C4-2B (cell line): ENCODE results near the gene NLGN1.

Source experiments
- H3K27ac ChIP-seq: fragments of 450-650 bp; 2 replicates; pipeline ENCODE4 v1.5.1; 2017
- ZFX ChIP-seq: fragments of 450-650 bp; IDR thresholded peaks from 2 replicates; pipeline ENCODE4 v1.6.1; 2017
- TF ChIP-seq, protein P1 (sequence below): fragments of 450-650 bp; conservative IDR thresholded peaks from 2 replicates; pipeline ENCODE4 v1.5.1; 2017; ENCODE audit warnings: mild to moderate bottlenecking

The NLGN1 gene

DNA sequence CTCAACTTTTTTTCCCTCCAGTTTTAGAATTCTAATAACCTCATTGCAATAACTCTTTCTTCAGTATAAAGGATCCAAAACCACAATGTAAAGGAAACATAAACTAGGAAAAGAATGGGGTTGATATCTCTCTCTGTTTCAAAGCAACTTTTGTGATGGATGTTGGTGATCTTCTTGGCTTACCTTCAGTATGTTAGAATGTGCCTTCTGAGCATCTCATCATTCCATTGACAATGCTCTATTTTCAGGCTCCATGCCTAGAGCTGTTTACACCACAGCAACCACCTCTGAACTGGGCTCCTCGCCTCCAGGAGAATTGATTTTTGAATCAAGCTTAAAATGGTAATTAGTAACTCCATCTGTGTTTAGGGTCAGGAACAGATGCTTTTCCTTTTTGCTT is 6.6 kb downstream of the NLGN1 start:
- TF ChIP-seq ZFX = no peak
- TF ChIP-seq, protein P1, sequence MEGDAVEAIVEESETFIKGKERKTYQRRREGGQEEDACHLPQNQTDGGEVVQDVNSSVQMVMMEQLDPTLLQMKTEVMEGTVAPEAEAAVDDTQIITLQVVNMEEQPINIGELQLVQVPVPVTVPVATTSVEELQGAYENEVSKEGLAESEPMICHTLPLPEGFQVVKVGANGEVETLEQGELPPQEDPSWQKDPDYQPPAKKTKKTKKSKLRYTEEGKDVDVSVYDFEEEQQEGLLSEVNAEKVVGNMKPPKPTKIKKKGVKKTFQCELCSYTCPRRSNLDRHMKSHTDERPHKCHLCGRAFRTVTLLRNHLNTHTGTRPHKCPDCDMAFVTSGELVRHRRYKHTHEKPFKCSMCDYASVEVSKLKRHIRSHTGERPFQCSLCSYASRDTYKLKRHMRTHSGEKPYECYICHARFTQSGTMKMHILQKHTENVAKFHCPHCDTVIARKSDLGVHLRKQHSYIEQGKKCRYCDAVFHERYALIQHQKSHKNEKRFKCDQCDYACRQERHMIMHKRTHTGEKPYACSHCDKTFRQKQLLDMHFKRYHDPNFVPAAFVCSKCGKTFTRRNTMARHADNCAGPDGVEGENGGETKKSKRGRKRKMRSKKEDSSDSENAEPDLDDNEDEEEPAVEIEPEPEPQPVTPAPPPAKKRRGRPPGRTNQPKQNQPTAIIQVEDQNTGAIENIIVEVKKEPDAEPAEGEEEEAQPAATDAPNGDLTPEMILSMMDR = no peak

DNA sequence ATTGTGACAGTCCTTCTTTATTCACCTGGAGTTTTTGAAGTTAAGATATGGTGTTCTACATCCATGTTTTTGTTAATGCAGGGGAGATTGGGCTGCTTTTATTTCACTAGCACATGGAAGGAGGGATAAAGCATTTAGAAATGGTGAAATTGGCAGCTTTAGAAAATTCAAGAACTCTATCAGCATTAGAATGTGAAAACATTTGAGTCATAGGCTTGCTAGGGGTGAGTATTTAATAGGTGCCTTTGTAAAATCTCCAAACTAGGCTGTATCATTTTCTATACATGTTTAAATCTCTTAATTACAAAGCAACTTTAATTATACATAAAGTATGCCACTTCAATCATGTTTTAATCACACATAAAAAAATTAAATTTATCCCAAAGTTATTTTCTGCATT is 12.9 kb downstream of the NLGN1 start:
- no peak overlapping the region for H3K27ac ChIP-seq
- TF ChIP-seq, protein P1 = no peak
- TF ChIP-seq ZFX = no peak

More for the DNA sequence above, 6.6 kb downstream of the NLGN1 start:
- no peak overlapping the region for H3K27ac ChIP-seq

DNA sequence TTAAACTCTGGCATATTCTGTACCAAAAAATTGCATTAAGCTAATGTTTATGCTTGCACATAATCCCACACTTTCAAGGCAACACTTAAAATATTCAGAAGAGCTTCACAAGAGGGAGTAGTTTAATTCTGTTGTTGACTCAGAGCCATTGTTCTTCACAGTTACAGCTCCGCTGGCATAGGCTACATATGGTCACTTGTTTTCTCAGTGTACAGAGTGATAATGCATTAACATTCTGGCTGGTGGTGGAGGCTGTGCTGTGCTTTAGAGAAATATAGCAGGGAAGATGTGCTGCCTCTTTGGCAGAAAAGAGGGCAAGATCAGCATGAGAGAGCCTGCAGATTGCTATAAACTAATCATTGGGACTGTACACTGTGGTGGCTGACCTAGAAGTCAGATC is 13.3 kb downstream of the NLGN1 start:
- H3K27ac ChIP-seq = 0 out of 2 replicates have a peak overlapping the region, but pooled peaks have one; percentile 16
- no peak for TF ChIP-seq ZFX
- TF ChIP-seq, protein P1 = no peak

DNA sequence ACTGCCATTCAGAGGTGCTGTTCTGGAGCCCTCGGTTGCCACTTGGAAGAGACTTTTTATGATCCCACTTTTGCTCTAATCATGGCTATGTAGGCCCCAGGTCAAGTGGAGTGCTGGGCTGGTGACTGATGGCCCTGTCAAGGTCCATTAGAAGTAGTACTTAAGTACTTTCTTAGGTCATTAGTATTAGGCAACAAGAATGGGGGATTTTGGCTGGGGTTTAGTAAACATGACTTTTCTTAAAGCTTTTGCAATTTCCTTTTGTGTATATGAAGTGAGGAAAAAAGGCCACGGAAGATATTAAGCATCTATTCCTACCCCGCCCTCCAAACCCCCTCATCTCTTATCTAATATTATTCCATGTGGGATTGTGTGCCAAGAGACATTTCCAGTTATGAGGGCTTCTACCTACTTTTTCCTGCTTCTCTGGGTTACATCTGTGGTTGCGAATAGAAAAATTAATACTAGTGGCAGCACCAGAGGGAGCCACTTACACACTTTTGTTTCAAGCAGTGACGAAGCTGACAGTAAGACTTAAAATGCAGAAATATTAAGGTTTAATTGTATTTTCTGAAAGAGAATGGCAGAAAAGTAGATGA is 13.9 kb downstream of the NLGN1 start:
- TF ChIP-seq ZFX = no peak
- TF ChIP-seq, protein P1 = peak; percentile 82
- 0 out of 2 replicates have a peak overlapping the region, but pooled peaks have one; percentile 16 for H3K27ac ChIP-seq

DNA sequence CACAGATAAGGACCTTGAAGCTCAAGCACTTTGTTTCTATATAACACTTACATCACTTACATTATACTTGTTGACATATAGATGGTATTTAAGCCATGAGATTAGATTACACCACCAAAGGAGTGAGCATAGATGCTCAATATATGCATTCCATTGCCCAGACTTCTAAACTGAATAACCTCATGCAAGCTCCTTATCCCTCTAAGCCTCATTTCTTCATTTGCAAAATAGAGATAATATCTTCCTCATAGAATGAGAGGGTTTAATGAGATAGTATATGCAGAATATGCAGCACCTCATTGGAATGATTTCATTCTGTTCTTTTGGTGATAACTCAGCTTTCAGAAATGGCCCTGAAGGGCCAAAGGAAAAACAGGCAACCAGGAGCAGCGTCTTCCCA is 18.5 kb downstream of the NLGN1 start:
- H3K27ac ChIP-seq = no peak overlapping the region
- TF ChIP-seq, protein P1 = no peak
- TF ChIP-seq ZFX = no peak

DNA sequence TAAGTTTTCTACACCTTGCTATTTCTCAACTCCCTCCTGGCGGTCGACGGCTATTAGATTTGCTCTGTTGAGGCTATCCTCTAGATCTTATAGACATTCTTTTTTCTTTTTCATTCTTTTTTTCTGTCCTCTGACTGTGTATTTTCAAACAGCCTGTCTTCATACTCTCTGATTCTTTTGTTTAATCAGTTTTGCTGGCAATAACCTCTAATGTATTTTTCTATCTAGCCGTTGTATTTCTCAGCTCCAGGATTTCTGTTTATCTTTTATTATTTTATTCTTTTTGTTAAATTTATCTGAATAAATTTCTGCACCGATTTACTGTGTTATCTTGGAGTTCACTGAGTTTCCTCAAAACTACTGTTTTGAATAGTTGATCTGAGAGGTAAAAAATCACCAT is 31.5 kb downstream of the NLGN1 start:
- H3K27ac ChIP-seq = no peak overlapping the region
- TF ChIP-seq, protein P1 = no peak
- no peak for TF ChIP-seq ZFX

DNA sequence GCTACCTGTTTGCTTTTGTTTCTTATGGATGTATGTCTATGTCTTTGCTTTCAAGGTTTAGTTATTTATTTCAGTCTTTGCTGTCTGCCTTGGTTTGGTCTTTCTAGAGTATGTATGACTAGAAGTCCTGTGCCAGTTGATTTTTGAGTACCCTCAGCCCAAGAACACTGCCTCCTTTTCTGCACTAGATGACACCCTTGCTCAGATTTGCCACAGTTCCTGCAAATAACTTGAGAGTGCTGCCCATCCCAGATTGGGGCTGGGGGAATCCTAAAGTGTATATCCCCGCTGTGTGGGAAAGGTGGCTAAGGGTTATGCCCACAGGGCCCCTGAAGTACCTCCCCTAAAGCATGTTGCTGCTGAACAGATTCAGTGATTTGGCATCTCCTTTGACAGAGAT is 32.0 kb downstream of the NLGN1 start:
- TF ChIP-seq, protein P1 = no peak
- no peak for TF ChIP-seq ZFX

More for the DNA sequence above, 32.0 kb downstream of the NLGN1 start:
- no peak overlapping the region for H3K27ac ChIP-seq
